ENCODE results near the gene MAP4K4.

DNA sequence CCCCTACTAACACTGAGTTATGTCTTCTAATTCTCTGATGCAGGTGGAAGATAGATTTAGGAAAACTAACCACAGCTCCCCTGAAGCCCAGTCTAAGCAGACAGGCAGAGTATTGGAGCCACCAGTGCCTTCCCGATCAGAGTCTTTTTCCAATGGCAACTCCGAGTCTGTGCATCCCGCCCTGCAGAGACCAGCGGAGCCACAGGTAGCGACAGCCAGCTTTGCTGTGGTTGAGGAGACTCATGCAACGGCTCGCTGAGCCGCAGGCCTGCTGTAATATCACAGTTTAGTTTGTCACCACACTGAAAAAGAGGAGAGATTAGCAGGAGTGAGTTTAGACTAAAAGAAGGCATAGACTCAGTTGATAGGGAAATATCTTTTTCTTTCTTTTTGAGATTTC lies 163.3 kb downstream of the MAP4K4 start:
- no peak for TF ChIP-seq GATA2 (IDR thresholded peaks at IDR 0.05; ENCODE audit: low read depth, low read length)
- no peak for TF ChIP-seq GATA3 (IDR thresholded peaks at IDR 0.05; ENCODE audit: low read depth, low read length)

Data from SH-SY5Y (cell line).